GM12891 (cell line): ENCODE measurements around the gene FLT4.

Experiments
- POLR2A ChIP-seq: IDR thresholded peaks from 2 replicates; pipeline ENCODE4 v1.6.1; 2011; ENCODE audit warnings: low read depth, low read length, control low read depth
- TAF1 ChIP-seq: IDR thresholded peaks from 2 replicates; pipeline ENCODE4 v1.6.1; 2011; ENCODE audit warnings: low read depth, low read length, control low read depth

GRCh38 chr5:180688330-180689070 is 39.1 kb upstream of the FLT4 start:
- TF ChIP-seq POLR2A (no peak), TAF1 (no peak)
